Ovary (tissue), 3 donors: ENCODE data around the gene MEGF6.

Experiments
- EP300 ChIP-seq: sonication (generic); formaldehyde crosslinking; IDR thresholded peaks from one replicate; pipeline ENCODE4 v1.6.1; 2017; ENCODE audit warnings: antibody characterized with exemption
- POLR2A ChIP-seq: fragments of 450-650 bp; IDR thresholded peaks from one replicate; pipeline ENCODE4 v1.6.1; 2017; ENCODE audit warnings: antibody characterized with exemption, mild to moderate bottlenecking, moderate library complexity
- TF ChIP-seq, protein P1 (sequence below), 3 donors: fragments of 450-650 bp in 2 of 3; fragments of 200-600 bp in 1 of 3; IDR thresholded peaks; one replicate each; pipeline versions ENCODE4 v1.5.1 to v1.8.0; 2016 to 2022; ENCODE audit warnings: antibody characterized with exemption in 3 of 3, mild to moderate bottlenecking in 1 of 3
- donor health status: DM: no; HTN: no; CAD: no.

DNA sequence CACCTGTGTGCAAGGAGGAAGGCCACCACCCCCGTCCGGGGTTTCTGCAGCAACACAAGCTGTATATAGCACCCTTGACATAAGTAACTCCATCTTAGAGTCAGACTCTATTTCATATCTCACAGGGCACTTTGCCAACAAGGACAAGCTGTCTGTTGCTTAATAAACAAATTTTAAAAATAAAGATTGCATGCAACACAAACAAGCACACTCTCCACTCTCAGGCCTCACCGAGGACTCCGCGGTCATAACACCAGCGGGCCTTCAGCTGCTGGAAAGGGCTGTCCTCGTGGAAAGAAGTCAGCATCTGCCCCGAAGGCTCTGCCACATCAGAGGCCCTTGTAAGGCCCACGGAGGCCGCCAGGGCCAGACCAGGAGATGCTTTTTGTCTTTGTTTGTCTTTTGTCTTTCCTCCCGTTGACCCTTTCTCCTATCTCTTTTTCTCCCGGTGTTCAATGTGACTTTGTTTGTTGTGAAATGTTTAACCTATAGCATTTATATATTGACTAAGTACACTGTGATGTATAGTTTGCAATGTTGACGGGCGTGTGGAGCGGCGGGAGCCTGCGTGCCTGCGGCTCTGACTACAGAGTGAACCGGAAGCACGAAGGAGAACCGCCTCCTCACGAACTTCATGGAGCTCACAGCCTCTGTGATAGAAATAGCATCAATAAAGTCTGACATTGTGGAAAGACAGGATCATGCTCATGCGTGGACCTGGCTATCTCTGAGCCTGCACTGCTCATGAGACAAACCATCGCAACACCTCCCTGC is 24.1 kb downstream of the MEGF6 start:
- TF ChIP-seq, protein P1, sequence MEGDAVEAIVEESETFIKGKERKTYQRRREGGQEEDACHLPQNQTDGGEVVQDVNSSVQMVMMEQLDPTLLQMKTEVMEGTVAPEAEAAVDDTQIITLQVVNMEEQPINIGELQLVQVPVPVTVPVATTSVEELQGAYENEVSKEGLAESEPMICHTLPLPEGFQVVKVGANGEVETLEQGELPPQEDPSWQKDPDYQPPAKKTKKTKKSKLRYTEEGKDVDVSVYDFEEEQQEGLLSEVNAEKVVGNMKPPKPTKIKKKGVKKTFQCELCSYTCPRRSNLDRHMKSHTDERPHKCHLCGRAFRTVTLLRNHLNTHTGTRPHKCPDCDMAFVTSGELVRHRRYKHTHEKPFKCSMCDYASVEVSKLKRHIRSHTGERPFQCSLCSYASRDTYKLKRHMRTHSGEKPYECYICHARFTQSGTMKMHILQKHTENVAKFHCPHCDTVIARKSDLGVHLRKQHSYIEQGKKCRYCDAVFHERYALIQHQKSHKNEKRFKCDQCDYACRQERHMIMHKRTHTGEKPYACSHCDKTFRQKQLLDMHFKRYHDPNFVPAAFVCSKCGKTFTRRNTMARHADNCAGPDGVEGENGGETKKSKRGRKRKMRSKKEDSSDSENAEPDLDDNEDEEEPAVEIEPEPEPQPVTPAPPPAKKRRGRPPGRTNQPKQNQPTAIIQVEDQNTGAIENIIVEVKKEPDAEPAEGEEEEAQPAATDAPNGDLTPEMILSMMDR (IDR thresholded peaks at IDR 0.05), result no peak
- TF ChIP-seq POLR2A (no peak), EP300 (no peak)
